Measurements from ENCODE around the gene DUSP1.

DNA sequence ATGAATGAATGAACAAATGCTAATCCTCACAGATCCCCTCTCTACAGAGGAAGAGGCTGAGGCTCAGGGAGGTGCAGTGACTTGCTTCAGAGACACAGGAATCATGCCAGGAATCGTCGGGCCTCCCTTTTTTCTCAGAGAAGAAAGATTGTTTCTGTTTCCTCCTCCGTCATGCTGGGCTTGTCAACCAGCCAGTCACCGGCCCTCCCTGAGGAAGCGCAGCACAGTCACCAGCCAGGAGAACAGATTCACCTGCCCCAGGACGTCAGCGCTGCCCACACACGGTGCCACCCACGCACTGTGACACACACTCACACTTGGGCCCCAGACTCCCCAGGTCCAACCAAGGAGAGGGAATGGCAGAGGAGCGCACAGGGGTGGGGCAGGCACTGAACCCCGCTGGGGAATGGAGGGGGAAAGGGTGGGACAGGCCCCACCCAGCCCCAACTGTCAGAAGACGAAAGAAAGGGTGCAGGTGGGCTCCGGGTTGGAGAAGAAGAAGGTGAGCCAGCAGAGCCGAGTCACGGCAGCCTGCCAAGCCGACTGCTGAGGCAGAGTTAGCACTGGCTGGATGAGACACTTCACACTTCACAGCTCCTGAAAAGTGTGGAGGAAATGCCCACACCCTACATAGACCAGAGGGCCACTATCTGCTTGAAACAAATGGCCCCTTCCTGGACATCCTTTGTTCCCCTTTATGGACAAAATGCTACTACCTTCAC lies 49.2 kb upstream of the DUSP1 start:
- TF ChIP-seq CTCF (IDR thresholded peaks at IDR 0.05): no peak
- no peak for TF ChIP-seq POLR2A (IDR thresholded peaks at IDR 0.05)

Measured in body of pancreas (tissue), 4 donors.